HepG2 (cell line): ENCODE data around the gene STK40. TPM values are rescaled to one million over a fixed set of nuclear protein-coding genes. Genes with fewer than 3 reads are reported as not detected.

ENCODE experiments used
- DBP ChIP-seq: sonication (generic); formaldehyde crosslinking; IDR thresholded peaks from 2 replicates; pipeline ENCODE4 v1.4.0; 2020; ENCODE audit warnings: missing genetic modification reagents; ENCODE audit errors: not compliant biosample characterization
- HES4 ChIP-seq: sonication (generic); formaldehyde crosslinking; IDR thresholded peaks from 2 replicates; pipeline ENCODE4 v1.9.0; 2021; ENCODE audit warnings: mild to moderate bottlenecking, missing genetic modification reagents, borderline replicate concordance
- HNF1B ChIP-seq: sonication (generic); formaldehyde crosslinking; IDR thresholded peaks from 2 replicates; pipeline ENCODE4 v1.5.1; 2020; ENCODE audit warnings: mild to moderate bottlenecking, moderate library complexity, missing genetic modification reagents
- HNRNPH1 ChIP-seq: fragments of 200-400 bp; formaldehyde crosslinking; optimal IDR thresholded peaks from 2 replicates; pipeline ENCODE3; 2017; ENCODE audit warnings: mild to moderate bottlenecking, low read depth, low read length
- JUNB ChIP-seq: sonication (generic); formaldehyde crosslinking; IDR thresholded peaks from 2 replicates; pipeline ENCODE4 v1.8.0; 2022; ENCODE audit warnings: missing genetic modification reagents, mild to moderate bottlenecking, borderline replicate concordance
- JUND ChIP-seq: sonication (generic); formaldehyde crosslinking; IDR thresholded peaks from 2 replicates; pipeline ENCODE4 v1.8.0; 2022; ENCODE audit warnings: mild to moderate bottlenecking, missing genetic modification reagents
- KMT2A ChIP-seq: sonication (generic); formaldehyde crosslinking; IDR thresholded peaks from 2 replicates; pipeline ENCODE4 v1.4.0; 2020; ENCODE audit warnings: missing genetic modification reagents
- NAIF1 ChIP-seq: sonication (generic); formaldehyde crosslinking; IDR thresholded peaks from 2 replicates; pipeline ENCODE4 v1.5.0; 2020; ENCODE audit warnings: mild to moderate bottlenecking, missing genetic modification reagents, borderline replicate concordance
- NPAS2 ChIP-seq: sonication (generic); formaldehyde crosslinking; IDR thresholded peaks from 2 replicates; pipeline ENCODE4 v1.8.0; 2022; ENCODE audit warnings: mild to moderate bottlenecking, missing genetic modification reagents, borderline replicate concordance
- PRDM10 ChIP-seq: sonication (generic); formaldehyde crosslinking; IDR thresholded peaks from 2 replicates; pipeline ENCODE4 v1.4.0; 2020; ENCODE audit warnings: low read depth, missing genetic modification reagents
- RNF2 ChIP-seq: fragments of 450-650 bp; conservative IDR thresholded peaks from 2 replicates; pipeline ENCODE4 v1.6.1; 2016; ENCODE audit warnings: low read depth
- SKI ChIP-seq: fragments of 450-650 bp; IDR thresholded peaks from one replicate; pipeline ENCODE4 v1.6.1; 2018; ENCODE audit warnings: mild to moderate bottlenecking; ENCODE audit not compliant: partially characterized antibody
- SP1 ChIP-seq, 2 experiments: fragments of 450-650 bp in 1 of 2; sonication (generic) in 1 of 2; formaldehyde crosslinking in 1 of 2; IDR thresholded peaks; 2 replicates each; pipeline versions ENCODE4 v1.4.0 to v1.6.1; 2016 to 2020; ENCODE audit warnings: missing genetic modification reagents in 1 of 2
- TAF1 ChIP-seq: sonication (generic); formaldehyde crosslinking; IDR thresholded peaks from 2 replicates; pipeline ENCODE4 v1.4.0; 2020; ENCODE audit warnings: missing genetic modification reagents
- XRCC5 ChIP-seq: fragments of 200-400 bp; formaldehyde crosslinking; optimal IDR thresholded peaks from 2 replicates; pipeline ENCODE3; 2017; ENCODE audit warnings: mild to moderate bottlenecking, low read length
- ZBTB26 ChIP-seq: IDR thresholded peaks from 2 replicates; pipeline ENCODE4 v1.6.1; 2016; ENCODE audit warnings: missing compliant biosample characterization, missing genetic modification reagents, borderline replicate concordance
- ZBTB3 ChIP-seq: sonication (generic); formaldehyde crosslinking; IDR thresholded peaks from 2 replicates; pipeline ENCODE4 v1.4.0; 2020; ENCODE audit warnings: low read depth, mild to moderate bottlenecking, moderate library complexity, missing genetic modification reagents, borderline replicate concordance
- ZNF468 ChIP-seq: sonication (generic); formaldehyde crosslinking; IDR thresholded peaks from 2 replicates; pipeline ENCODE4 v1.8.0; 2022; ENCODE audit warnings: mild to moderate bottlenecking, moderate library complexity, missing genetic modification reagents
- ZNF552 ChIP-seq: sonication (generic); formaldehyde crosslinking; IDR thresholded peaks from 2 replicates; pipeline ENCODE4 v1.9.0; 2022; ENCODE audit warnings: missing genetic modification reagents, mild to moderate bottlenecking, borderline replicate concordance
- ZNF639 ChIP-seq: conservative IDR thresholded peaks from 2 replicates; pipeline ENCODE4 v1.6.1; 2018; ENCODE audit warnings: missing genetic modification reagents
- ZNF883 ChIP-seq: sonication (generic); formaldehyde crosslinking; IDR thresholded peaks from 2 replicates; pipeline ENCODE4 v1.5.1; 2020; ENCODE audit warnings: mild to moderate bottlenecking, missing genetic modification reagents; ENCODE audit errors: not compliant biosample characterization
- polyA plus RNA-seq, 8 experiments: library from polyadenylated mRNA; depleted of rRNA in 3 of 8; stranded (reverse) in 7 of 8; unstranded in 1 of 8; fragments of >200 nt; fragmentation: Illumina TruSeq in 4 of 8; extraction: Trizol in 4 of 8; gene quantifications; 2 replicates each; pipeline versions ENCODE4 v1.2.1 to v1.2.3, GENCODE V29; 2011 to 2016; ENCODE audit warnings: low read depth in 4 of 8, missing spikeins in 1 of 8, mixed read lengths in 1 of 8; ENCODE audit not compliant: insufficient read depth in 1 of 8
- total RNA-seq, 5 experiments: library from RNA; depleted of rRNA; stranded (reverse); fragments of >200 nt; fragmentation: Illumina TruSeq; extraction: Trizol; gene quantifications; 2 replicates each; pipeline ENCODE4 v1.2.3, GENCODE V29; 2016; ENCODE audit warnings: low read depth in 1 of 5

The STK40 gene
- total and polyA plus RNA-seq, 2 of the 13 experiments (the other 11 are each of a cell fraction or from before 2014, with no cell fraction given) = 33.8 to 35.1 TPM

GRCh38 chr1:36306902-36307456 lies 78.7 kb downstream of the STK40 start (continued):
- no peak; the same call in 1 of the 2 replicates for TF ChIP-seq PRDM10
- no peak for TF ChIP-seq NAIF1
- 0 out of 2 replicates have a peak, but pooled peaks have one; percentile 26 for TF ChIP-seq KMT2A
- no peak for TF ChIP-seq NPAS2 (CRISPR knock-in tag)
- TF ChIP-seq RNF2 = no peak; the same call in 1 of the 2 replicates
- peak; percentile 75; the same call in 1 of the 2 replicates for TF ChIP-seq TAF1
- TF ChIP-seq ZNF639 = no peak
- TF ChIP-seq ZBTB26 (CRISPR knock-in tag) = no peak
- TF ChIP-seq SP1 (IDR thresholded peaks at IDR 0.05) = no peak
- TF ChIP-seq SP1 (CRISPR knock-in tag; IDR thresholded peaks at IDR 0.05) = peak; percentile 73
- no peak for TF ChIP-seq ZBTB3 (CRISPR knock-in tag)
- peak; percentile 35 for TF ChIP-seq ZNF883 (CRISPR knock-in tag)
- peak; percentile 56 for TF ChIP-seq HNRNPH1
- peak; percentile 9; the same call in 1 of the 2 replicates for TF ChIP-seq HES4
- peak; percentile 87 for TF ChIP-seq ZNF552
- TF ChIP-seq JUNB (CRISPR knock-in tag) = peak; percentile 47; the same call in 1 of the 2 replicates
- peak; percentile 29 for TF ChIP-seq SKI
- no peak for TF ChIP-seq XRCC5
- TF ChIP-seq ZNF468 (CRISPR knock-in tag) = peak; percentile 13; the same call in 1 of the 2 replicates
- TF ChIP-seq JUND = no peak
- TF ChIP-seq DBP = no peak
- peak; percentile 91 for TF ChIP-seq HNF1B (CRISPR knock-in tag)
